Measurements from ENCODE around the gene MYL9. TPM values are rescaled to one million over a fixed set of nuclear protein-coding genes. Genes with fewer than 3 reads are reported as not detected.

MYL9 gene
- total RNA-seq, 2 donors from 2014 or later: 558 to 602 TPM

DNA sequence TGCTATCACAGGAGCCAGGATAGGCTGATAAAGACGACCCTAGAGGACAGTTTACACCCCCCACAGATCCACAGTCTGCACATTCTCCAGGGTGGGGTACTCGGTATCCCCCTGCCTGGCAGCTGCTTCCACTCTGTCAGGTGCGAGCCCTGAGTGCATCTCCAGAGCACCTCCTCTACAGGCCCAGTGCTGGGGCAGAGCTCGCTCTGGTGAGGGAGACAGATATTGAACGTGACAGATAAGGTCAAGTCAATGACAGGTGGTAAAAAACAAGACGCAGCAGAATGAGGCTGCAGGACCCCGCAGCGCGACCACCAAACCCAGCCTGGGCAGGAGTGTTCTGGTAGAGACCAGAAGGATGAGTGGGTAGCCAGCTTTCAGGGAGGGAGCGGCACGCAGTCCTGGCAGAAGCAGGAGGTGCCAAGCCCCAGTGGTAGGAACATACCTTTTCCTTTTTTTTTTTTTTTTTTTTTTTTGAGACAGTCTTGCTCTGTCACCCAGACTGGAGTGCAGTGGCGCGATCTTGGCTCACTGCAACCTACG, 12.4 kb upstream of the MYL9 start:
- H3K4me1 ChIP-seq: peaks cover 0 to 6% of the 10 kb centered on the region in 2 donors
- DNase-seq (ENCODE audit: low spot score): no peak

DNA sequence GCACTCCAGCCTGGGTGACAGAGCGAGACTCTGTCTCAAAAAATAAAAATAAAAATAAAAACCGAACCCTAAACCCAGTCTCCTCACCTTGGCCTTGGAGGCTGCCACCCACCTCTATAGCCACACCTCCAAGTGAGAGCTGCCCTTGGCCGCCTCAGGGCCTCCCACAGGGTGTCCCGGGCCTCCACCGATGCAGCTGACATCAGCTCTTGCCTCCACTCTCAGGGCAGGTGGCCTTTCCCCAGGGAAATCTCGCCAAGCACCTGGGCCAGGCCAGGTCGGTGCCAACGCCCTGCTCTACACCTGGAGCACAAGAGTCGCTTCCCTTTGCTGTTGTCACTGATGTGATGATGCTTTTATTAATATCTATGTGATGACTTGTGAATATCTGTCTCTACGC, 8.9 kb upstream of the MYL9 start:
- no peak overlapping the region for H3K27ac ChIP-seq
- no peak for DNase-seq (ENCODE audit: low spot score)
- H3K4me1 ChIP-seq: peaks cover 0 to 6% of the 10 kb centered on the region in 2 donors
- H3K27me3 ChIP-seq: no peaks in the 10 kb centered on the region
- no peaks in the 10 kb centered on the region for H3K9me3 ChIP-seq
- TF ChIP-seq, protein P1, sequence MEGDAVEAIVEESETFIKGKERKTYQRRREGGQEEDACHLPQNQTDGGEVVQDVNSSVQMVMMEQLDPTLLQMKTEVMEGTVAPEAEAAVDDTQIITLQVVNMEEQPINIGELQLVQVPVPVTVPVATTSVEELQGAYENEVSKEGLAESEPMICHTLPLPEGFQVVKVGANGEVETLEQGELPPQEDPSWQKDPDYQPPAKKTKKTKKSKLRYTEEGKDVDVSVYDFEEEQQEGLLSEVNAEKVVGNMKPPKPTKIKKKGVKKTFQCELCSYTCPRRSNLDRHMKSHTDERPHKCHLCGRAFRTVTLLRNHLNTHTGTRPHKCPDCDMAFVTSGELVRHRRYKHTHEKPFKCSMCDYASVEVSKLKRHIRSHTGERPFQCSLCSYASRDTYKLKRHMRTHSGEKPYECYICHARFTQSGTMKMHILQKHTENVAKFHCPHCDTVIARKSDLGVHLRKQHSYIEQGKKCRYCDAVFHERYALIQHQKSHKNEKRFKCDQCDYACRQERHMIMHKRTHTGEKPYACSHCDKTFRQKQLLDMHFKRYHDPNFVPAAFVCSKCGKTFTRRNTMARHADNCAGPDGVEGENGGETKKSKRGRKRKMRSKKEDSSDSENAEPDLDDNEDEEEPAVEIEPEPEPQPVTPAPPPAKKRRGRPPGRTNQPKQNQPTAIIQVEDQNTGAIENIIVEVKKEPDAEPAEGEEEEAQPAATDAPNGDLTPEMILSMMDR (IDR thresholded peaks at IDR 0.05): no peak
- peaks cover 10% of the 10 kb centered on the region for H3K36me3 ChIP-seq
- no peak overlapping the region for H3K4me3 ChIP-seq

More for the DNA sequence above, 12.4 kb upstream of the MYL9 start:
- Histone ChIP-seq H3K9me3 (no peaks in the 10 kb centered on the region), H3K27me3 (no peaks in the 10 kb centered on the region), H3K27ac (no peak overlapping the region), H3K36me3 (peaks cover 45% of the 10 kb centered on the region), H3K4me3 (no peak overlapping the region)
- TF ChIP-seq, protein P1 (IDR thresholded peaks at IDR 0.05): no peak

DNA sequence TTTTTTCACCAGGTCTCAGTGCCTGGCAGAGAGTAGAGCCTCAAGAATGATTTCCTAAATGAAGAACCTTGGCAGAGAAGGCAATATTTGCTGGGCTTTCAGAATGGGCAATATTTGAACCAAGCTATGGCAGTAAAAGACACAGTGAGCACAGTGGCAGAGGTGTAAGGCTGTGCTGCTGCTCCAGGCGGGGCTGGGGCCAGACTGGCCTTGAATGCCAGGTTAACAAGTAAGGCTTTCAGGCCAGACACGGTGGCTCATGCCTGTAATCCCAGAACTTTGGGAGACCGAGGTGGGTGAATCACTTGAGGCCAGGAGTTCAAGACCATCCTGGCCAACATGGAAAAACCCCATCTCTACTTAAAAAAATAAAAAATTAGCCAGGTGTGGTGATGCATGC, 8.5 kb upstream of the MYL9 start:
- H3K27ac ChIP-seq: no peak overlapping the region
- no peaks in the 10 kb centered on the region for H3K9me3 ChIP-seq
- H3K27me3 ChIP-seq: no peaks in the 10 kb centered on the region
- H3K4me3 ChIP-seq: no peak overlapping the region
- TF ChIP-seq, protein P1 (IDR thresholded peaks at IDR 0.05): no peak
- DNase-seq (ENCODE audit: low spot score): no peak
- peaks cover 0 to 6% of the 10 kb centered on the region in 2 donors for H3K4me1 ChIP-seq
- peaks cover 6% of the 10 kb centered on the region for H3K36me3 ChIP-seq

DNA sequence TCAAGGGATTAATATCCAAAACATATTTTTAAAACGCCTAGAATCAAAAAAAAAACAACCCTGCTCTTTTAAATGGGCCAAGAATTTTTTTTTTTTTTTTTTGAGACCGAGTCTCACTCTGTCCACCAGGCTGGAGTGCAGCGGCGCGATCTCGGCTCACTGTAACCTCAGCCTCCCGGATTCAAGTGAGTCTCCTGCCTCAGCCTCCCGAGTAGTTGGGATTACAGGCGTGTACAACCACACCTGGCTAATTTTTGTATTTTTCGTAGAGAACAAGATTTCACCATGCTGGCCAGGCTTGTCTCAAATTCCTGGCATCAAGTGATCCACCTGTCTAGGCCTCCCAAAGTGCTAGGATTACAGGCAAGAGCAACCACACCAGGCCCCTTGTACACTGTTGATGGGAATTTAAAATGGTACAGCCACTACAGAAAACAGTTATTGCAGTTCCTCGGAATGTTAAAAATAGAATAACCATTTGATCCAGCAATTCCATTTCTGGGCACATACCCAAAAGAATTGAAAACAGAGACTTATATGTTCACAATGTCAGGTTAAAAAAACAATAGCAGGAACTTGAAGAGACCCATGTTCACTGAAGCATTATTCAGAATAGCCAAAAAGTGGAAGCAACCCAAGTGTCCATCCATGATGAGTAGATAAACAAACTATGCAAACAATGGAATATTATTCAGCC, 3.1 kb upstream of the MYL9 start:
- TF ChIP-seq, protein P1 (IDR thresholded peaks at IDR 0.05): no peak
- Histone ChIP-seq H3K36me3 (peaks cover 9% of the 10 kb centered on the region), H3K27ac (peak overlapping the region; percentile 39 to 98), H3K4me3 (no peak overlapping the region), H3K27me3 (no peaks in the 10 kb centered on the region), H3K9me3 (no peaks in the 10 kb centered on the region), H3K4me1 (peaks cover 0 to 32% of the 10 kb centered on the region in 2 donors)
- DNase-seq (ENCODE audit: low spot score): no peak

DNA sequence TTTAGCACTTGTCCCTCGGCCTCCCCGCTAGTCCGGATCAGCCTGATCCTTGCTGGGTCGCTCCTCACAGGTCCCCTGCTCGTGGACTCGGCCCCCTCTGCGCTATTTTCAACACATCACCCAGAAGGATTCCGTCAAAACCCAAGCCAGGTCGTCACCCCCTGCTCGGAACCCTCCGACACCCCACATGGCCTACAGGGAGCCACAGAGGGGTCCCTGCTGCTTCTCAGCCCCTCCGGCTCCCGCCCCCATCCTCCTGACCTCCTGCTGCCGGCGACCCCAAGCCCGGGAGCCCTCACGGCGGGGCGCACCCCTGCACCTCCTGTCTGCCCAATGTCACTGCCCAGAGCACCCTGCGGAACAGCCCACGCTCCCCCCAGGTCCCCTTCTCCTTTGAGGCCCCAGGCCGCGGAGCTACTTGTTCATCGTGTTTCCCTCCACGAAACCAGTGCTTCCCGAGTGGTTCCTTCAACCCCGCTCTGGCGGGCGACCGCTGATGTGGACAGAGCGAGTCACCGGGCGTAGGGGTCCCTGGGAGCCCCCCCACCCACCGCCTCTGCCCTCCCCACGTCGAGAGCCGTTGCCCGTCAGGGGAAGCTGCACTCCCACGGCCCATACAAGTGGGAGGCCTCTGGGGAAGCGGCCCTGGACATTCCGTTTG, 638 bp upstream of the MYL9 start:
- no peaks in the 10 kb centered on the region for H3K9me3 ChIP-seq
- DNase-seq (ENCODE audit: low spot score): no peak
- H3K27ac ChIP-seq: peak overlapping the region; percentile 97 to 98
- peak overlapping the region; percentile 86 to 93 for H3K4me3 ChIP-seq
- H3K36me3 ChIP-seq: peaks cover 21% of the 10 kb centered on the region
- TF ChIP-seq, protein P1 (IDR thresholded peaks at IDR 0.05): no peak
- peaks cover 0 to 55% of the 10 kb centered on the region in 2 donors for H3K4me1 ChIP-seq
- H3K27me3 ChIP-seq: no peaks in the 10 kb centered on the region
